Activated naive CD4-positive, alpha-beta T cell treated with anti-CD3 and anti-CD28 coated beads, Interleukin-2, amount 10 ng/mL, durations not matched to agents 7 days and 5 days (primary cell): ENCODE measurements around the gene POLR1A.
"Not testable (repeated sequence)": the region's sequence is repeated elsewhere in the genome, so short reads cannot be mapped to it uniquely, and the experiment has no call there.

Source experiments
- CTCF ChIA-PET: fragments of 350-600 bp; sonication (Branson Sonifier 250); formaldehyde crosslinking; loops from one replicate; lab custom pipeline; 2021; ENCODE audit warnings: antibody characterized with exemption; lab: Charles Lee
- DNase-seq: peaks from one replicate; pipeline ENCODE4 v3.0.0-alpha.2; 2020
- H3K27ac Mint-ChIP-seq: one replicate; pipeline ENCODE4 v1.8.0; 2021; ENCODE audit warnings: mild to moderate bottlenecking, moderate library complexity, mixed read lengths
- H3K27me3 Mint-ChIP-seq: one replicate; pipeline ENCODE4 v1.8.0; 2021; ENCODE audit warnings: mild to moderate bottlenecking, mixed read lengths
- H3K36me3 Mint-ChIP-seq: one replicate; pipeline ENCODE4 v1.8.0; 2021; ENCODE audit warnings: mixed read lengths
- H3K4me1 Mint-ChIP-seq: one replicate; pipeline ENCODE4 v1.8.0; 2021; ENCODE audit warnings: mixed read lengths
- H3K4me3 Mint-ChIP-seq: one replicate; pipeline ENCODE4 v1.8.0; 2021; ENCODE audit warnings: mild to moderate bottlenecking, moderate library complexity, mixed read lengths
- H3K9me3 Mint-ChIP-seq: one replicate; pipeline ENCODE4 v1.8.0; 2021; ENCODE audit warnings: mixed read lengths

Gene POLR1A

GRCh38 chr2:85998071-85998991 lies 107.4 kb downstream of the POLR1A start:
- peak; percentile 39 for DNase-seq
- H3K4me1 Mint-ChIP-seq, result peaks cover 87% of the 10 kb centered on the region
- peak overlapping the region; percentile 92 for H3K27ac Mint-ChIP-seq
- H3K4me3 Mint-ChIP-seq, result no peak overlapping the region
- peaks cover 4% of the 10 kb centered on the region for H3K27me3 Mint-ChIP-seq
- peaks cover 10% of the 10 kb centered on the region for H3K9me3 Mint-ChIP-seq
- peaks cover 23% of the 10 kb centered on the region for H3K36me3 Mint-ChIP-seq
- CTCF ChIA-PET, result interaction anchor here (1.0 to 2.8 kb wide), 4 partner anchors 23 to 168 kb away, joined by 3 to 18 read pairs (median 6); partner anchors contain the start of gene ST3GAL5

GRCh38 chr2:85997017-85997970 lies 108.4 kb downstream of the POLR1A start:
- Mint-ChIP-seq H3K4me3 (no peak overlapping the region), H3K27me3 (peaks cover 4% of the 10 kb centered on the region), H3K27ac (peak overlapping the region; percentile 92), H3K9me3 (peaks cover 7% of the 10 kb centered on the region), H3K36me3 (peaks cover 20% of the 10 kb centered on the region), H3K4me1 (peaks cover 95% of the 10 kb centered on the region)
- no peak for DNase-seq
- CTCF ChIA-PET, result interaction anchor here (1.2 kb wide), 1 partner anchor 22 kb away, joined by 3 read pairs; no protein-coding TSS in a partner anchor

- Mint-ChIP-seq H3K36me3 (peaks cover 20% of the 10 kb centered on the region), H3K27me3 (peaks cover 4% of the 10 kb centered on the region), H3K27ac (peak overlapping the region; percentile 92), H3K4me3 (no peak overlapping the region), H3K9me3 (peaks cover 7% of the 10 kb centered on the region), H3K4me1 (peaks cover 93% of the 10 kb centered on the region)
- DNase-seq, result no peak
- CTCF ChIA-PET, result no interaction called here
Measured at GRCh38 chr2:85996591-85996990, 109.1 kb downstream of the POLR1A start.

DNA sequence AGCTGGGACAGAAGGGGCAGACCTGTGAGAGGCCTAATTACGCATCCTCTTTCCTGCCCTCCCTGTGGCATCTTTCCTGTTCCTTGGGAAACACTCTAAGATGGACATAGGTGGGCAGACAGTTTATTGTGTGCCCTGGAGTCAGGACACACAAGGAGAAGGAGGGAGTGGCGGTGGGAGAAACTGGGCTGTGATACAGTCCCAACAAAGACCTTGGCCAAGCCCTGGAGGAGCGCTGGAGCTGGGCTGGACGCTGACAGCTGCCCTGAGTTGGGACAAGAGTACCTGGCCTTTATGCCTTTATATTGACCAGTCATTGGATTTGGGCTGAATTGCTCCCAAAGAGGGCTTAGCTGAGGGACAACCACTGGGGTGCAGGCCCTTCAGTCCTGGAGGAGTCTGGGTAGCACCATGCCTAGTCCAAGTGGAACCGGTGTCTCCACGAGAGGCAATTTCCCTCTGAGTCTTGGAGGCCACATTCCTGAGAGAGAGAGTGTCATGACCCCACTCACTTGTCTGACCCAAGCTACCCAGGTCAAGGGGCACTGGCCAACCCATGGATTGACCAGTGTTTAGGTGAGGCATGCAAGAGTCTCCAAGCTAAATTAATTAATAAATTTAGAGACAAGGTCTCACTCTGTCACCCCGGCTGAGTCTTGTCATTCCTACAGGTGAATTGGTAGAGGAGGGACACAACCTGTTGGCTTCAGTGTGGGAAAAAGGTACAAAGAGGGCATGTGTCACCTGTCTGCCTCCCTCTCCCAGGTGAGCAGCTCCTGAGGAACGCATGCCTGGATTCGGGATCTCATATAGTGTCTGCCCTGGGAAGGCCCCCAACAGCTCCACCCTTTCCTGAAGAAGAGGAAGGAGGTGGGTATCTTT lies 109.8 kb downstream of the POLR1A start:
- H3K27me3 Mint-ChIP-seq, result peaks cover 4% of the 10 kb centered on the region
- CTCF ChIA-PET, result interaction anchor here (1.0 to 1.4 kb wide), 2 partner anchors 42 to 84 kb away, joined by 3 to 4 read pairs; no protein-coding TSS in a partner anchor
- H3K36me3 Mint-ChIP-seq, result peaks cover 18% of the 10 kb centered on the region
- peaks cover 6% of the 10 kb centered on the region for H3K9me3 Mint-ChIP-seq
- no peak for DNase-seq
- peaks cover 87% of the 10 kb centered on the region for H3K4me1 Mint-ChIP-seq
- H3K4me3 Mint-ChIP-seq, result no peak overlapping the region
- peak overlapping the region; percentile 94 for H3K27ac Mint-ChIP-seq

- Mint-ChIP-seq H3K4me1 (peaks cover 82% of the 10 kb centered on the region), H3K36me3 (peaks cover 12% of the 10 kb centered on the region)
Measured at GRCh38 chr2:85994897-85995647, 110.6 kb downstream of the POLR1A start.

DNA sequence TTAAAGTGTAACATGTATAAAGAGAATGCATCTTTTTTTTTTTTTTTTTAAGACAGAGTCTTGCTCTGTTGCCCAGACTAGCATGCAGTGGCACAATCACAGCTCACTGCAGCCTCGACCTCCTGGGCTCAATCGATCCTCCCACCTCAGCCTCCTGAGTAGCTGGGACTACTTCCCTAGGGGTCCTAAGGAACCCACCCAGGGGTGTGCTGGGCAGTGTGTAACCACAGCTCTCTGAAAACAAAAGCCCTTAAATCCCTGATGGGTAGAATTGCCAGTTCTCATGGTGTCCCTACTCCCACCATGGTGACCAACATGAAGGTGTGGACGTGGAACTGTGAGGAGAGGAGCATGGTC lies 111.3 kb downstream of the POLR1A start:
- CTCF ChIA-PET, result interaction anchor here (0.9 to 2.5 kb wide), 7 partner anchors 41 to 167 kb away, joined by 3 to 15 read pairs (median 5); no protein-coding TSS in a partner anchor
- DNase-seq, result no peak
- Mint-ChIP-seq H3K27me3 (peaks cover 4% of the 10 kb centered on the region), H3K36me3 (peaks cover 11% of the 10 kb centered on the region), H3K9me3 (no peaks in the 10 kb centered on the region), H3K4me3 (peak overlapping the region; percentile 12), H3K27ac (peak overlapping the region; percentile 94), H3K4me1 (peaks cover 79% of the 10 kb centered on the region)

More at GRCh38 chr2:85994897-85995647, 110.6 kb downstream of the POLR1A start:
- Mint-ChIP-seq H3K4me3 (no peak overlapping the region), H3K9me3 (peaks cover under 1% of the 10 kb centered on the region), H3K27me3 (peaks cover 4% of the 10 kb centered on the region), H3K27ac (peak overlapping the region; percentile 94)
- no peak for DNase-seq
- CTCF ChIA-PET, result interaction anchor here (1.0 to 2.5 kb wide), 4 partner anchors 41 to 167 kb away, joined by 3 to 15 read pairs (median 4); no protein-coding TSS in a partner anchor

GRCh38 chr2:85992611-85993010 lies 113.1 kb downstream of the POLR1A start:
- Mint-ChIP-seq H3K4me3 (no peak overlapping the region), H3K27me3 (peaks cover 10% of the 10 kb centered on the region), H3K9me3 (no peaks in the 10 kb centered on the region), H3K4me1 (peaks cover 72% of the 10 kb centered on the region), H3K27ac (peak overlapping the region; percentile 33), H3K36me3 (peaks cover 10% of the 10 kb centered on the region)
- CTCF ChIA-PET, result interaction anchor here (2.5 kb wide), 1 partner anchor 43 kb away, joined by 15 read pairs; no protein-coding TSS in a partner anchor
- no peak for DNase-seq

DNA sequence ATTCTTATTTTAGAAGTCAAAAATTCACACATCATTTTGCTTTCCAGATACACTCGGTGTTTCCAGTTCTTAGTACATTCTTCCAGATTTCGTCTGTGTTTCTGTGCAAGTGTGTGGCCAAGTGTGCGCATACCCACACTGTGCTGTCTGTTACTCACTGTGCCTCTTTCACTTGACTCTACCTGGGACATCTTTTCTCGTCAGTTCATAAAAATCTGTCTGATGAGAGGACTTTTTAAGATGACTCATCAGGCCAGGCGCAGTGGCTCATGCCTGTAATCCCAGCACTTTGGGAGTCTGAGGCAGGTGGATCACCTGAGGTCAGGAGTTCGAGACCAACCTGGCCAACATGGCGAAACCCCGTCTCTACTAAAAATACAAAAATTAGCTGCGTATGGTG lies 113.6 kb downstream of the POLR1A start:
- H3K27me3 Mint-ChIP-seq, H3K27ac Mint-ChIP-seq, DNase-seq, CTCF ChIA-PET, H3K36me3 Mint-ChIP-seq, H3K4me3 Mint-ChIP-seq, H3K9me3 Mint-ChIP-seq: not testable (repeated sequence)
- H3K4me1 Mint-ChIP-seq, result peaks cover 67% of the 10 kb centered on the region

DNA sequence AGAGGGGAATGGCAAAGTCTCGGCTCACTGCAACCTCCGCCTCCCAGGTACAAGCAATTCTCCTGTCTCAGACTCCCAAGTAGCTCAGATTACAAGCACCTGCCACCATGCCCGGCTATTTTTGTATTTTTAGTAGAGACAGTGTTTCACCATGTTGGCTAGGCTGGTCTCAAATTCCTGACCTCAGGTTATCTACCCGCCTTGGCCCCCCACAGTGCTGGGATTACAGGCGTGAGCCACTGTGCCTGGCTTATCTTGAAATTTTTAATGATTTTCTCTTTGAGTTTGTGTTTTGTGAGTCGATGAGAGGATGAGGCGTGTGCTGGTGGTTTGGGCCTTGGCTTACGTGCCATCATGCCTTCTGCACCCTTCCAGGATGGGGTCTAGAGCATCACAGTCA lies 115.6 kb downstream of the POLR1A start:
- Mint-ChIP-seq H3K27me3 (peaks cover 10% of the 10 kb centered on the region), H3K4me3 (no peak overlapping the region), H3K4me1 (peaks cover 47% of the 10 kb centered on the region), H3K36me3 (no peaks in the 10 kb centered on the region), H3K9me3 (no peaks in the 10 kb centered on the region), H3K27ac (peak overlapping the region; percentile 16)
- CTCF ChIA-PET, result no interaction called here
- no peak for DNase-seq

- CTCF ChIA-PET, result no interaction called here
- Mint-ChIP-seq H3K27me3 (peaks cover 10% of the 10 kb centered on the region), H3K9me3 (no peaks in the 10 kb centered on the region), H3K36me3 (no peaks in the 10 kb centered on the region), H3K4me3 (no peak overlapping the region), H3K27ac (no peak overlapping the region), H3K4me1 (peaks cover 40% of the 10 kb centered on the region)
- no peak for DNase-seq
Measured at GRCh38 chr2:85989288-85989865, 116.3 kb downstream of the POLR1A start.

DNA sequence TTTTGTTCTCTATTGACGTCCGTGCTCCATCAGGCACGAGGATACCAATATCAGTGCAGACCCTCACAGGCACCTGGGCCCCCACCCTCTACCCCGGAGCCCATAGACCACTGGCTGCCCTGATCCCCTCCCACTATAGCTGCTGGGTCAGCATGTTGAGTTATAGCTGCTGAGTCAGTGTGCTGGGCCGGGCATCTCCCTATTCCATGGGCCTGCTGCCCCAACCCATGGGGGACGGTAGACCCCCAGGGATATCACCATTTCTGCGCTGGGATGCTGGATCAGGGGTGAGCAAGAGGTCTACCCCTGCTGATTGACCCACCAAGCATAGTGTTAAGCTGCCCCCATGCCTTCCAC lies 116.8 kb downstream of the POLR1A start:
- Mint-ChIP-seq H3K27ac (peak overlapping the region; percentile 17), H3K4me3 (no peak overlapping the region), H3K27me3 (peaks cover 10% of the 10 kb centered on the region), H3K9me3 (no peaks in the 10 kb centered on the region), H3K4me1 (peaks cover 35% of the 10 kb centered on the region), H3K36me3 (no peaks in the 10 kb centered on the region)
- no peak for DNase-seq
- CTCF ChIA-PET, result interaction anchor here (0.5 kb wide), 1 partner anchor 338 kb away, joined by 3 read pairs; no protein-coding TSS in a partner anchor

- Mint-ChIP-seq H3K4me3 (no peak overlapping the region), H3K36me3 (no peaks in the 10 kb centered on the region), H3K27ac (peak overlapping the region; percentile 17), H3K4me1 (peaks cover 30% of the 10 kb centered on the region), H3K27me3 (peaks cover 11% of the 10 kb centered on the region), H3K9me3 (no peaks in the 10 kb centered on the region)
- DNase-seq, result no peak
- CTCF ChIA-PET, result interaction anchor here (0.5 kb wide), 1 partner anchor 338 kb away, joined by 3 read pairs; no protein-coding TSS in a partner anchor
Measured at GRCh38 chr2:85988175-85988913, 117.3 kb downstream of the POLR1A start.
